ENCODE measurements around the gene ENTPD8.

The ENTPD8 gene

GRCh38 chr9:137402746-137403145, 38.4 kb downstream of the ENTPD8 start:
- H3K18ac ChIP-seq (ENCODE audit: low read depth in 1 of 2, low read length in 2 of 2), result no peak overlapping the region
- WGBS, result 97% methylated on average over 10 of the region's 11 CpGs
- H3K23ac ChIP-seq (ENCODE audit: low read length in 2 of 2), result no peak overlapping the region

GRCh38 chr9:137398561-137399468, 42.3 kb downstream of the ENTPD8 start:
- H3K79me1 ChIP-seq (replicated peaks; ENCODE audit: low read length, poor library complexity, severe bottlenecking), result peaks cover 14% of the 10 kb centered on the region
- H4K8ac ChIP-seq (ENCODE audit: low read length), result no peak overlapping the region
- H3K23ac ChIP-seq (ENCODE audit: low read length in 2 of 2), result no peak overlapping the region
- H2AFZ ChIP-seq (ENCODE audit: low read depth, low read length), result no peak overlapping the region
- no peak overlapping the region for H2AK5ac ChIP-seq (ENCODE audit: low read length, severe bottlenecking)
- H3K27me3 ChIP-seq (ENCODE audit: control insufficient read depth in 1 of 2, insufficient read depth in 1 of 2, low read length in 2 of 2), result no peaks in the 10 kb centered on the region
- H3K27ac ChIP-seq (ENCODE audit: low read length, poor library complexity, severe bottlenecking), result no peak overlapping the region
- peaks cover 0 to 26% of the 10 kb centered on the region in 2 experiments for H3K36me3 ChIP-seq (ENCODE audit: control insufficient read depth in 1 of 2, insufficient read depth in 2 of 2, low read depth in 1 of 2, low read length in 2 of 2)
- no peak overlapping the region for H2BK5ac ChIP-seq (ENCODE audit: low read depth, low read length, poor library complexity, severe bottlenecking)
- H3K4me1 ChIP-seq (ENCODE audit: control insufficient read depth, insufficient read depth, low read depth, low read length), result peaks cover 17% of the 10 kb centered on the region
- WGBS, result 95% methylated on average over 60 of the region's 60 CpGs
- H3K4me3 ChIP-seq (ENCODE audit: insufficient read depth in 1 of 2, low read depth in 1 of 2, low read length in 2 of 2), result no peak overlapping the region
- no peak overlapping the region for H3K18ac ChIP-seq (ENCODE audit: low read depth in 1 of 2, low read length in 2 of 2)
- no peak overlapping the region for H3K4me2 ChIP-seq (ENCODE audit: low read length, poor library complexity, severe bottlenecking)
- peaks cover 2% of the 10 kb centered on the region for H3K9me3 ChIP-seq (ENCODE audit: control insufficient read depth, low read length)
- H3K4ac ChIP-seq (ENCODE audit: low read depth in 1 of 2, low read length in 2 of 2), result no peak overlapping the region
- H2BK120ac ChIP-seq (ENCODE audit: low read depth, low read length), result no peak overlapping the region
- no peak overlapping the region for H2BK12ac ChIP-seq (ENCODE audit: low read length in 2 of 2)
- DNase-seq, result no peak
- H3K14ac ChIP-seq (ENCODE audit: low read length in 2 of 2), result no peak overlapping the region
- H3K9ac ChIP-seq (ENCODE audit: low read length), result no peak overlapping the region
- H2BK15ac ChIP-seq (ENCODE audit: low read depth, poor library complexity, severe bottlenecking), result no peak overlapping the region
- peak overlapping the region; percentile 69 for H4K91ac ChIP-seq (ENCODE audit: low read length)

More at GRCh38 chr9:137402746-137403145, 38.4 kb downstream of the ENTPD8 start:
- H3K36me3 ChIP-seq (ENCODE audit: control insufficient read depth in 1 of 2, insufficient read depth in 2 of 2, low read depth in 1 of 2, low read length in 2 of 2), result peaks cover 0 to 20% of the 10 kb centered on the region in 2 experiments
- no peak for DNase-seq
- H4K91ac ChIP-seq (ENCODE audit: low read length), result no peak overlapping the region
- no peak overlapping the region for H2BK5ac ChIP-seq (ENCODE audit: low read depth, low read length, poor library complexity, severe bottlenecking)
- H3K14ac ChIP-seq (ENCODE audit: low read length in 2 of 2), result peak overlapping the region in 1 of 2 experiments; percentile 9
- H3K27ac ChIP-seq (ENCODE audit: low read length, poor library complexity, severe bottlenecking), result no peak overlapping the region
- H2AK5ac ChIP-seq (ENCODE audit: low read length, severe bottlenecking), result no peak overlapping the region
- no peaks in the 10 kb centered on the region for H3K27me3 ChIP-seq (ENCODE audit: control insufficient read depth in 1 of 2, insufficient read depth in 1 of 2, low read length in 2 of 2)
- H3K4ac ChIP-seq (ENCODE audit: low read depth in 1 of 2, low read length in 2 of 2), result no peak overlapping the region
- no peak overlapping the region for H3K4me3 ChIP-seq (ENCODE audit: insufficient read depth in 1 of 2, low read depth in 1 of 2, low read length in 2 of 2)
- no peak overlapping the region for H3K4me2 ChIP-seq (ENCODE audit: low read length, poor library complexity, severe bottlenecking)
- peaks cover 22% of the 10 kb centered on the region for H3K4me1 ChIP-seq (ENCODE audit: control insufficient read depth, insufficient read depth, low read depth, low read length)
- H2BK120ac ChIP-seq (ENCODE audit: low read depth, low read length), result no peak overlapping the region
- H4K8ac ChIP-seq (ENCODE audit: low read length), result no peak overlapping the region
- no peak overlapping the region for H2AFZ ChIP-seq (ENCODE audit: low read depth, low read length)
- no peaks in the 10 kb centered on the region for H3K9me3 ChIP-seq (ENCODE audit: control insufficient read depth, low read length)
- no peak overlapping the region for H2BK12ac ChIP-seq (ENCODE audit: low read length in 2 of 2)
- no peak overlapping the region for H2BK15ac ChIP-seq (ENCODE audit: low read depth, poor library complexity, severe bottlenecking)
- no peak overlapping the region for H3K9ac ChIP-seq (ENCODE audit: low read length)
- peaks cover 28% of the 10 kb centered on the region for H3K79me1 ChIP-seq (replicated peaks; ENCODE audit: low read length, poor library complexity, severe bottlenecking)

GRCh38 chr9:137397675-137398423, 43.3 kb downstream of the ENTPD8 start:
- no peak overlapping the region for H3K18ac ChIP-seq (ENCODE audit: low read depth in 1 of 2, low read length in 2 of 2)
- H3K36me3 ChIP-seq (ENCODE audit: control insufficient read depth in 1 of 2, insufficient read depth in 2 of 2, low read depth in 1 of 2, low read length in 2 of 2), result peaks cover 0 to 25% of the 10 kb centered on the region in 2 experiments
- no peak overlapping the region for H2AK5ac ChIP-seq (ENCODE audit: low read length, severe bottlenecking)
- H3K4me3 ChIP-seq (ENCODE audit: insufficient read depth in 1 of 2, low read depth in 1 of 2, low read length in 2 of 2), result no peak overlapping the region
- no peak overlapping the region for H2BK15ac ChIP-seq (ENCODE audit: low read depth, poor library complexity, severe bottlenecking)
- peaks cover 2% of the 10 kb centered on the region for H3K9me3 ChIP-seq (ENCODE audit: control insufficient read depth, low read length)
- peaks cover 15% of the 10 kb centered on the region for H3K4me1 ChIP-seq (ENCODE audit: control insufficient read depth, insufficient read depth, low read depth, low read length)
- no peak overlapping the region for H2BK5ac ChIP-seq (ENCODE audit: low read depth, low read length, poor library complexity, severe bottlenecking)
- H2BK120ac ChIP-seq (ENCODE audit: low read depth, low read length), result no peak overlapping the region
- no peaks in the 10 kb centered on the region for H3K27me3 ChIP-seq (ENCODE audit: control insufficient read depth in 1 of 2, insufficient read depth in 1 of 2, low read length in 2 of 2)
- no peak overlapping the region for H2AFZ ChIP-seq (ENCODE audit: low read depth, low read length)
- H2BK12ac ChIP-seq (ENCODE audit: low read length in 2 of 2), result no peak overlapping the region
- H3K79me1 ChIP-seq (replicated peaks; ENCODE audit: low read length, poor library complexity, severe bottlenecking), result peaks cover 8% of the 10 kb centered on the region
- H3K14ac ChIP-seq (ENCODE audit: low read length in 2 of 2), result no peak overlapping the region
- WGBS, result 95% methylated on average over 19 of the region's 20 CpGs
- no peak overlapping the region for H3K9ac ChIP-seq (ENCODE audit: low read length)
- H4K8ac ChIP-seq (ENCODE audit: low read length), result no peak overlapping the region
- H3K27ac ChIP-seq (ENCODE audit: low read length, poor library complexity, severe bottlenecking), result no peak overlapping the region
- no peak for DNase-seq
- no peak overlapping the region for H3K23ac ChIP-seq (ENCODE audit: low read length in 2 of 2)
- H3K4me2 ChIP-seq (ENCODE audit: low read length, poor library complexity, severe bottlenecking), result no peak overlapping the region
- H4K91ac ChIP-seq (ENCODE audit: low read length), result no peak overlapping the region
- H3K4ac ChIP-seq (ENCODE audit: low read depth in 1 of 2, low read length in 2 of 2), result no peak overlapping the region

Data from mesenchymal stem cell (in vitro differentiated cells and primary cell).